Middle frontal gyrus (tissue), 1 donor: Measurements from ENCODE around the gene MTPN.

Experiments used
- DNase-seq: peaks from one replicate; pipeline ENCODE4 v3.0.0-alpha.2; 2015; ENCODE audit warnings: low spot score; ENCODE audit errors: extremely low spot score

MTPN gene

DNA sequence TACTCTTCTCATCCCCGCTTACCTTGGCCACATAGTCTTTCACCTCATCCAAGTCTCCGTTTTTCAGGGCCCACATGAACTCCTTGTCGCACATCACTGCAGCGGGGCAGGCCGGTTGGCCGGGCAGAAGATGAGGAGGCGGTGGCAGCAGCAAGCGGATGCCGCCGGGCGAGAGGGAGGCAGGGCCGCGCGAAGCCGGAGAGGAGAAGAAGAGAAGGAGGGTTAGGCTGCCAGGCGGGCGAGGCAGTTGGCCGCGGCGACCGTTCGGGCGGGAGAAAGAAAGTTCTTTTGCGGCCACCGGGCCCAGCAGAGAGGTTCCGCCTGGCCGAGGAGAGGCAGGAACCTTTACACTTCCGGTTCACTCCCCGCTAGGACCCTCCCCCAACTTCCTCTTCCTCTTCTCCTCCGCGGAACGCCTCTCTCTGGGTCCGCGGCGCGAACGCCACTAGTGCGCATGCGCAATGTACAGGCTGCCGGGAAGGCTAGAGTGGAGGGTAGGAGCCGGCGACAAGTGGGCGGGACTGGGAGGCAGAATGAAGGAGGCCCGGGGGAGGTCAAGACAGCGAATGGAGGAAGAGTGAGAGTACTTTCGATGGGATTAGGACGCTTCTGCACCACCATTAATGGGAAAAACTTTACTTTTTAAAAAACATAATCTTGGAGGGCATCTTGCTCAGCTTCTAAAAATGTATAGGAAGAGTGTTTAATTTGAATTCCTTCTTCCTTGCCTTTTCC is at the start of gene MTPN:
Gene MTPN, minus strand, starts transcription at position 353 of the 735 bp plus-strand sequence. Its CDS starts 259 bp downstream, at position 94.
- DNase-seq = peak; percentile 94

GRCh38 chr7:136026209-136026608 is 49.0 kb upstream of the MTPN start:
- no peak for DNase-seq

DNA sequence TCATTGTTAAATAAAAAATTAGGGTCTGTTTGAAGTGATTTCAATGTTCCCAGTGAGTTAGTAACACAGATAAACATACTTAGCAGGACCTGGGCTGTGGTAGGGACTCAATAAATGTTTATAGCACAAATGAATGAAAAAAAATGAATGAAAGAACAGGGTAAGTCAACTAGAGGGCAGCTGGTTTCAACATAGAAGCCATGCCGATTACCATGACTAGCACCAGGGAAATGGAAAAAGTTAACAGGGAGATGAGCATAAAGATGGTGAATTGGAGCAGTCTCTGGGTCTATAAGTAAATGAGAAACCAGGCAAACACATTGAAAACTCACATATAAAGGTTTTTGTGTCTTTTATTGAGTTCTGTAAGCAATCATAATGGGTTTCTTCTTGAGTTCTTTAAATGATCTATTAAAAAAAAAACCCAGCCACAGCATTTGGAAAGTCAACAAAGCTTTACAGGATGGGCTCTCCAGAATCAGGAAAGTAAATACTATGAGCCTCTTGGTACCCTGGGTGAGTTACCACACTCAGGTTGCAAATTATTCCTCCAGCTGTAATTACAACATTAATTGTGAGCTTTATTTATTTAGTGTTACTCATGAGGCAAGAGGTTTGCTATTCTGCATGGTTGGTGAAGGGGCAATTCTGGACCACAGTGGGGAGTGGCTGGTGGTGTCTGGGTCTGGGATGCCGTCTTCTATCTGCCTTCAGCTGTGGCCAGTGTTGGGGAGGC is 46.1 kb upstream of the MTPN start:
- no peak for DNase-seq

- no peak for DNase-seq
Observed at GRCh38 chr7:136020556-136020955, 43.4 kb upstream of the MTPN start.

DNA sequence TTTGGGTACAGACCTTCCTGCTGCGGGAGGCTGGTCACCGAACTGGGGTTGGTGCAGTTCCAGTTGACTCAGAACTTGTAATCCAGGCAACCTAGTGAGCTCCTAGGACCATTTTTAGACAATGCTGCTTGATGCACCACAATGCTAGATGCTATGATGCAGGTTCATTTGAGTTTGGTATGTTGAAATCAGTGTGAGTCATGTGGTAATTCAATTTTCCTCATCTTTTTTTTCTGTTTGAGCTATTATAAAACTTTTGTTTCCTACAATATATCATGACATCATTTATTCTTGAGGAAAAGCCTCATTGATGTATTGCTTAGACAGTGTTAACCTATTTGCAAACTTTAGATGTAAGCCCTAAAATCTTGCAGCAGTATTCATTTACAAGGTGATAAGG is 40.9 kb upstream of the MTPN start:
- DNase-seq = no peak

DNA sequence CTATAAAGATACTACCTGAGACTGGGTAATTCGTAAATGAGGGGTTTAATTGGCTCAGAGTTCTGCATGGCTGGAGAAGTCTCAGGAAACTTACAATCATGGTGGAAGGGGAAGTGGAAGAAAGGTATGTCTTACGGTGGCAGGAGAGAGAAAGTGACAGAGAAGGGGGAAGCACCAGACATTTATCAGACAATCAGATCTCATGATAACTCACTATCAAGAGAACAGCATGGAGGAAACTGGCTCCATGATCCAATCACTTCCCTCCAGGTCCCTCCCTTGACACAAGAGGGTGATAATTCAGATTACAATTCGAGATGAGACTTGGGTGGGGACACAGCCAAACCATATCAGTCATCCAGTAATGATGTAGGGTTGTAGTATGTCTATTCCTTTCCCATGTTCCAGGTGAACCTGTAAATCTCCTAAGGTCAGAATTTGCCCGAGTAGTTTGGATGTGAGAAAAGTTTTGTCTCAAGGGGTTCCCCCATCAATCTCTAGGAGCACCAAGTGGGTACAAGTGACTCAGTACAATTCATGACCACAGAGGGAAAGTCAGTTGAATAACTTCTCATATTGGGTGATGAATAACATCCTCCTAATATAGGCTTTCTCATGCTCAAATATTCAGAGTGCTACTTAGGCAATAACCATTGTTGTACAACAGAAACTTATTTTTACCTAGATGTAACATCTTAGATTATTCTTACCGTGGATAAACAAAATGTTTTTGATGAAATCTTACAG is 39.7 kb upstream of the MTPN start:
- no peak for DNase-seq

GRCh38 chr7:136015638-136016037 is 38.5 kb upstream of the MTPN start:
- DNase-seq = no peak

GRCh38 chr7:136014659-136015058 is 37.5 kb upstream of the MTPN start:
- DNase-seq = no peak

GRCh38 chr7:136012238-136012637 is 35.1 kb upstream of the MTPN start:
- DNase-seq = no peak

GRCh38 chr7:136009488-136010079 is 32.4 kb upstream of the MTPN start:
- DNase-seq = peak; percentile 41

DNA sequence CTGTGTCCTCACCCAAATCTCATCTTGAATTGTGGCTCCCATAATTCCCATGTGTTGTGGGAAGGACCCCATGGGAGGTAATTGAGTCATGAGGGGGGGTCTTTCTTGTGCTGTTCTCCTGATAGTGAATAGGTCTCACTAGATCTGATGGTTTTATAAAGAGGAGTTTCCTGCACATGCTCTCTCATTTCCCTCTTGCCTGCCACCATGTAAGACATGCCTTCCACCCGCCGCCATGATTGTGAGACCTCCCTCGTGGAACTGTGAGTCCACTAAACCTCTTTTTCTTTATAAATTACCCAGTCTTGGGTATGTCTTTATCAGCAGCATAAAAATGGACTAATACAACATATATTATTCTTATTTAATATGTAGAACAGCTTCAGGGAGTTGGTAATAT is 29.0 kb upstream of the MTPN start:
- no peak for DNase-seq

- DNase-seq = no peak
Observed at GRCh38 chr7:136004083-136004482, 26.9 kb upstream of the MTPN start.

- no peak for DNase-seq
Observed at GRCh38 chr7:136002802-136003201, 25.6 kb upstream of the MTPN start.

GRCh38 chr7:136000288-136000913 is 23.2 kb upstream of the MTPN start:
- no peak for DNase-seq

GRCh38 chr7:135998081-135998480 is 20.9 kb upstream of the MTPN start:
- DNase-seq = no peak

GRCh38 chr7:135995748-135996147 is 18.6 kb upstream of the MTPN start:
- DNase-seq = no peak

- no peak for DNase-seq
Observed at GRCh38 chr7:135994466-135995205, 17.5 kb upstream of the MTPN start.

DNA sequence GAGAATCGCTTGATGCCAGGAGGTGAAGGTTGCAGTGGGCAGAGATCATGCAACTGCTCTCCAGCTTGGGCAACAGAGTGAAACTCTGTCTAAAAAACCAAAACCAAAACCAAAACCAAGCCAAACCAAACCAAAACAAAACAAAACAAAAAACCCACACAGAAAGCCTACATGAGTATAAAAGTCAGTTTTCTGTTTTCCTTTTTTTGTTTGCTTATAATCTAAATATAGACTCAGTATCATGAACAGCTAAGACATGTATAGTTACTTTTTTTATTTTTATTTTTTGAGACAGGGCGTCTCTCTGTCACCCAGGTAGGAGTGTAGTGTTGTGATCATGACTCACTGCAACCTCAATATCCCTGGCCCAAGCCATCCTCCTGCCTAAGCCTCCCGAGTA is 16.8 kb upstream of the MTPN start:
- DNase-seq = no peak

DNA sequence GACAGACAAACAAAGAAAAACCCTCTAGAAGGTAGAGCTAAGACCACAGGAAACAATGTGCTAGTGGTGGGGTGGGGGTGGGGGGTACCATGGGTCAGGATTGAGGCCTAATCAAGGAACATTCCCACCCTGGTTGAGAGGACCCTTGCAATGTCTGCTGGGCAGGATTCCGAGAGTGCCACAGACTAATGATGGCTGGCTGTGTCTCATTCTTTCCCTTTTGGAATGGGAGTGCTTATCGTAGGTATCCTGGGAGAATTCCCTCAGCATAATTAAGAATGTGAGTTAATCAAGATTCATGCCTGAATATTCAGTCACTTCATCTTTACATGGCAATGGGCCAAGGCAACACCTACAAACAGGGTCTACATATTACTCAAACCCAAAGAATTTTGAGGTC is 14.7 kb upstream of the MTPN start:
- DNase-seq = no peak

DNA sequence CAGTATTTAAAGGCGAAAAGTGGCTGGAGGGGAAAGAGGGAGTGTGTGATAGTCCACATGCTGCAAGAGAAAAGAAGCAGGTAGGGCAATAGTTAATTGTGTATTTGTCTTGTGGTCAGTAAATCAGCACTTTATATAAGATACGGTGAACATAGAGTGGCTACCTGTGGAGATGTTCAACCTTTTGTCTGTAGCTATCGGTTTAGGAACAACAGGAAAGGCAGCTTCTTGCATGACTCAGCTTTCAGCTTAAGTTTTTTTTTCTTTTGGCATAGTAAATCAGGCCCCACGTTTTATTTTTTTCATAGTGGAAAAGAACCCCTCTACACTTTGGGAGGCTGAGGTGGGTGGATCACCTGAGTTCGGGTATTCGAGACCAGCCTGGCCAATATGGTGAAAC is 14.2 kb upstream of the MTPN start:
- DNase-seq = no peak

DNA sequence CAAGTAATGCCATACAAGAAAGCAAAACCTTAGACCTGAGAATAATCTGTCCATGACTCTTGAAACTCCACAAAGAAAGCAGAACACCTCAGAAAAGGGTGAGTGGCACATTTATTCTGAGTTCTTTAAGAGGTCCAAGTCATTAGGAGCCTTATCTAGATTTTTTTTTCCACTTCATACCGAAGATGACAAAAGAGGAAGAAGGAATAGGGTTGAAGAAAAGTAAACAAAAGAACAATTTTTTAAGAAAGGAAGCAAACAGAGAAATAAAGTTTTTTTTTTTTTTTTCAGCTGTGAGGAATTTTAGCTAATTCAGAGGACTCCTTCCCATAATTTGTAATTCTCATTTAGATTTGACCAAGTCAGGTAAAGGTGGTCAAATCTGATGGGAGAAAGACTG is 13.1 kb upstream of the MTPN start:
- no peak for DNase-seq
